Loucy (cell line): ENCODE results near the gene CEBPA.

Experiments
- H2AFZ ChIP-seq: fragments of 200-600 bp; sonication (generic); 2 replicates; pipeline ENCODE4 v1.6.0; 2016; ENCODE audit warnings: antibody characterized with exemption, mild to moderate bottlenecking, low read length, moderate library complexity
- H3F3A ChIP-seq: fragments of 200-600 bp; 2 replicates; pipeline ENCODE4 v1.6.0; 2016; ENCODE audit warnings: antibody characterized with exemption, low read depth, mild to moderate bottlenecking
- H3K27me3 ChIP-seq: fragments of 200-600 bp; sonication (generic); 2 replicates; pipeline ENCODE4 v1.6.1; 2014; ENCODE audit warnings: low read length, mild to moderate bottlenecking; ENCODE audit not compliant: insufficient read depth, poor library complexity, severe bottlenecking
- H3K36me3 ChIP-seq: fragments of 200-600 bp; sonication (generic); 2 replicates; pipeline ENCODE4 v1.6.1; 2016; ENCODE audit warnings: low read length; ENCODE audit not compliant: insufficient read depth
- H3K4me1 ChIP-seq: fragments of 200-600 bp; sonication (generic); 2 replicates; pipeline ENCODE4 v1.5.1; 2014; ENCODE audit warnings: low read length, mild to moderate bottlenecking; ENCODE audit not compliant: insufficient read depth, poor library complexity, severe bottlenecking
- H3K4me2 ChIP-seq: fragments of 200-600 bp; sonication (generic); 2 replicates; pipeline ENCODE4 v1.6.0; 2014; ENCODE audit warnings: antibody characterized with exemption, low read length, low read depth, mild to moderate bottlenecking; ENCODE audit not compliant: poor library complexity, severe bottlenecking
- H3K4me3 ChIP-seq: fragments of 200-600 bp; sonication (generic); 2 replicates; pipeline ENCODE4 v1.5.1; 2014; ENCODE audit warnings: low read length, mild to moderate bottlenecking, mixed read lengths; ENCODE audit not compliant: poor library complexity, severe bottlenecking
- H3K79me2 ChIP-seq: fragments of 200-600 bp; sonication (generic); 2 replicates; pipeline ENCODE4 v1.6.1; 2014; ENCODE audit warnings: low read length; ENCODE audit not compliant: insufficient read depth
- H3K9ac ChIP-seq: fragments of 200-600 bp; sonication (generic); 2 replicates; pipeline ENCODE4 v1.6.0; 2014; ENCODE audit warnings: mild to moderate bottlenecking, low read depth, low read length, moderate library complexity; ENCODE audit not compliant: poor library complexity, severe bottlenecking
- H3K9me2 ChIP-seq: fragments of 200-600 bp; sonication (generic); replicated peaks from 2 replicates; pipeline ENCODE4 v1.6.1; 2016; ENCODE audit warnings: low read depth, low read length, mixed read lengths
- H3K9me3 ChIP-seq: fragments of 200-600 bp; sonication (generic); 2 replicates; pipeline ENCODE4 v1.6.1; 2014; ENCODE audit warnings: mild to moderate bottlenecking, antibody characterized with exemption, low read length, low read depth; ENCODE audit not compliant: insufficient read depth
- H4K20me1 ChIP-seq: fragments of 200-600 bp; sonication (generic); 2 replicates; pipeline ENCODE4 v1.6.0; 2014; ENCODE audit warnings: antibody characterized with exemption, low read length, mild to moderate bottlenecking; ENCODE audit not compliant: insufficient read depth, poor library complexity, severe bottlenecking
- CTCF ChIP-seq: fragments of 200-600 bp; sonication (generic); conservative IDR thresholded peaks from 2 replicates; pipeline ENCODE4 v1.5.1; 2014; ENCODE audit warnings: mild to moderate bottlenecking, antibody characterized with exemption, low read length
- EZH2phosphoT487 ChIP-seq: fragments of 200-600 bp; IDR thresholded peaks from 2 replicates; pipeline ENCODE4 v1.6.1; 2018; ENCODE audit warnings: antibody characterized with exemption, mild to moderate bottlenecking, moderate library complexity, borderline replicate concordance

The CEBPA gene

DNA sequence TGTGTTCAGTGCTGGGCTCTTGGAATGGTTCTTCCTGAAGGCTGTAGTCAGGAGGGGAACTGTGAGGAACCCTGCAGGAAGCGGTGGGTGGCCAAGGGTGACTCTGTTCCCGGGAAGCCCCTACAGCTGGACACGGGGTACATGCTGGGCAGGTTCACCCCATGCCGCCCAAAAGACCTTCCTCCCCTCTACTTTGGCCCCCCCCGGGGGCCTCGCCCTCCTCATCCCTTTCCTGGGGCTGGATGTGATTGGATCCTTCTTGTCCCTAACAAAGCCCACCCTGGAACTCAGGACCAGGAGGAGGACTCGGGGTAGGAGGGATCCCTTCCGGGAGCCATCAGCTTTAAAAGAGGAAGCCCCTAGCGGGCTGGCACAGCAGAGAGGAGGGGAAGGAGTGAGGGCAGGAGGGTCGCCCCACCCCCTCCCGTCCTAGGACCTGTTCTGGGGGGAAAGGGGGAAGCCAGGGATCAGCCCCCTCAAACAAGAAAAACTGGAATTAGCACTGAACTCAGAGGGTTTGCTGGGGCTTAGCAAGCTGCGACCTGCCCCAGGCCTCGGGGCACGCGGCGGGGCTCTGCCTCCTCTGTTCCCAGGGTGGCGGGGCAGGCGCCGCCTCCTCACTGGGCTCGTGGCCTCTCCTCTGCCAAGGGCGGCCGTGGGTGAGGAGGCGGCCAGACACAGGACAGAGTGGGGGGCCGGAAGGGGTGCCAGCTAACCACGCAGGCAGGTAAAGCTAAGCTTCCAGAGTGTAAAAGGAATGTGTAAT, 4.0 kb downstream of the CEBPA start:
- no peak overlapping the region for H3K9ac ChIP-seq
- H3F3A ChIP-seq, result no peaks in the 10 kb centered on the region
- no peaks in the 10 kb centered on the region for H3K9me3 ChIP-seq
- TF ChIP-seq CTCF (no peak), EZH2phosphoT487 (no peak)
- no peaks in the 10 kb centered on the region for H3K36me3 ChIP-seq
- no peaks in the 10 kb centered on the region for H3K79me2 ChIP-seq
- no peak overlapping the region for H2AFZ ChIP-seq
- H3K9me2 ChIP-seq, result no peaks in the 10 kb centered on the region
- H3K27me3 ChIP-seq, result no peaks in the 10 kb centered on the region
- H3K4me1 ChIP-seq, result no peaks in the 10 kb centered on the region
- no peak overlapping the region for H3K4me2 ChIP-seq
- no peaks in the 10 kb centered on the region for H4K20me1 ChIP-seq
- H3K4me3 ChIP-seq, result no peak overlapping the region

GRCh38 chr19:33297401-33298145, 4.8 kb downstream of the CEBPA start:
- no peaks in the 10 kb centered on the region for H3K36me3 ChIP-seq
- H4K20me1 ChIP-seq, result no peaks in the 10 kb centered on the region
- H3K4me3 ChIP-seq, result no peak overlapping the region
- H2AFZ ChIP-seq, result no peak overlapping the region
- TF ChIP-seq EZH2phosphoT487, result no peak
- TF ChIP-seq CTCF, result no peak
- H3K4me1 ChIP-seq, result no peaks in the 10 kb centered on the region
- H3K27me3 ChIP-seq, result no peaks in the 10 kb centered on the region
- no peak overlapping the region for H3K4me2 ChIP-seq
- no peaks in the 10 kb centered on the region for H3K9me3 ChIP-seq
- H3F3A ChIP-seq, result no peaks in the 10 kb centered on the region
- H3K9ac ChIP-seq, result no peak overlapping the region
- H3K9me2 ChIP-seq, result no peaks in the 10 kb centered on the region
- no peaks in the 10 kb centered on the region for H3K79me2 ChIP-seq

- no peak overlapping the region for H2AFZ ChIP-seq
- no peaks in the 10 kb centered on the region for H3K79me2 ChIP-seq
- H3K36me3 ChIP-seq, result no peaks in the 10 kb centered on the region
- H3K4me1 ChIP-seq, result no peaks in the 10 kb centered on the region
- TF ChIP-seq EZH2phosphoT487 (no peak), CTCF (no peak)
- no peaks in the 10 kb centered on the region for H3F3A ChIP-seq
- H3K9ac ChIP-seq, result no peak overlapping the region
- no peaks in the 10 kb centered on the region for H3K27me3 ChIP-seq
- H3K4me3 ChIP-seq, result no peak overlapping the region
- H3K9me3 ChIP-seq, result no peaks in the 10 kb centered on the region
- no peaks in the 10 kb centered on the region for H3K9me2 ChIP-seq
- H3K4me2 ChIP-seq, result no peak overlapping the region
- H4K20me1 ChIP-seq, result no peaks in the 10 kb centered on the region
Observed at GRCh38 chr19:33296488-33296971, 5.8 kb downstream of the CEBPA start.
